A204.1 (cell line): ENCODE results near the gene DCTN2.
"Not testable (repeated sequence)": the region's sequence is repeated elsewhere in the genome, so short reads cannot be mapped to it uniquely, and the experiment has no call there.

ENCODE experiments used
- FAIRE-seq: peaks from 2 replicates; lab custom pipeline; 2012; peaks lifted over from hg19 to GRCh38; lab: Jason Lieb, UNC

Gene DCTN2

DNA sequence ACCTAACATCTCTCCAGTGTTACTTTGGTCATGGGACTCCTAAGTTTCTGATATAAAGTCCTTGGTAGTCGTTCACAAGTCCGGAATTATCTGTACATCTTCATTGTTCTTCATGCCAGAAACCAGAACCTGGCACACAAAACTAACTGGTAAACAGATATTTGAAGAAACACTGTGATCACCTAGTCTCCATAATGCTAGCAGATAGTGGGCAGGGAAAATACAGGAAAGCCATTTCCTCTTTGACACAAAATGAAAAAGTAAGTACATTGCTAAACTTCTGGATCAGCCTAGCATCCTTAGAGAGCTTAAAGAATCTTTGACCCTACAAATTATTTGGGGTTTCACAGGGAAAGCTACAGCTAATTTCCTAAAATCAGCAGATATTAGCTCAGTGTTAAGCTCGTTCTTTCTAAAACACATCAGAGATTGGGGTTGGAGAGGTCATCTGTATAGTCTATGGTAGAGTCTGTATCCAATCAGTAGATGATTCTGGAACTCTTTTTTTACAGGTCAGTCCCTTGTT, 31.5 kb downstream of the DCTN2 start:
- no peak for FAIRE-seq

- FAIRE-seq = no peak
Measured at GRCh38 chr12:57514720-57515407, 32.1 kb downstream of the DCTN2 start.

DNA sequence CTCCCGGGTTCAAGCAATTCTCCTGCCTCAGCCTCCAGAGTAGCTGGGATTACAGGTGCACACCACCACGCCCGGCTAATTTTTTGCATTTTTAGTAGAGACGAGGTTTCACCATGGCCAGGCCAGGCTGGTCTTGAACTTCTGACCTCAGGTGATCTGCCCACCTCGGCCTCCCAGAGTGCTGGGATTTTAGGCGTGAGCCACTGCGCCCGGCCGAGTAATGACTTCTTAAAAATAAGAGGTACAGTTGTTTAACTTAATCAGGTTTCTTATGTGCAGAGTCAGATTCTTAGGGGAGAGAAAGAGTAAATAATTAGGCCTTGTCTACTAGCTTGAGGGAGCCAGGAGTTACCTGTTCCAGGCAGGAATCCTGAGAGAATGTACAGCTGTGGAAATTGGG, 32.7 kb downstream of the DCTN2 start:
- FAIRE-seq = not testable (repeated sequence)

GRCh38 chr12:57513677-57514076, 33.3 kb downstream of the DCTN2 start:
- not testable (repeated sequence) for FAIRE-seq

DNA sequence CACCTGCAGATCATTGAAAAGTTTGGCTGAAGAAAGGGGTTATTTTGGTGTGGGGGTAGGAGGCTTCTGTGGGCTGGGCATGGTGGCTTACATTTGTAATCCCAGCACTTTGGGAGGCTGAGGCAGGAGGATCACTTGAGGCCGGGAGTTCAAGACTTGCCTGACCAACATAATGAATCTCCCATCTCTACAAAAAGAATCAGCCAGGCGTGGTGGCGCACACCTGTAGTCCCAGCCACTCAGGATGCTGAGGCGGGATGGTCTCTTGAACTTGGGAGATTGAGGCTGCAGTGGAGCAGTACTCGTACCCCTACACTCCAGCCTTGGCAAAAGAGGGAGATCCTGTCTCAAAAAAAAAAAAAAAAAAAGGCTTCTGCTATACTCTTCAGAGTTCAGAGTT, 33.7 kb downstream of the DCTN2 start:
- no peak for FAIRE-seq

- FAIRE-seq = no peak
Measured at GRCh38 chr12:57512665-57513064, 34.3 kb downstream of the DCTN2 start.

DNA sequence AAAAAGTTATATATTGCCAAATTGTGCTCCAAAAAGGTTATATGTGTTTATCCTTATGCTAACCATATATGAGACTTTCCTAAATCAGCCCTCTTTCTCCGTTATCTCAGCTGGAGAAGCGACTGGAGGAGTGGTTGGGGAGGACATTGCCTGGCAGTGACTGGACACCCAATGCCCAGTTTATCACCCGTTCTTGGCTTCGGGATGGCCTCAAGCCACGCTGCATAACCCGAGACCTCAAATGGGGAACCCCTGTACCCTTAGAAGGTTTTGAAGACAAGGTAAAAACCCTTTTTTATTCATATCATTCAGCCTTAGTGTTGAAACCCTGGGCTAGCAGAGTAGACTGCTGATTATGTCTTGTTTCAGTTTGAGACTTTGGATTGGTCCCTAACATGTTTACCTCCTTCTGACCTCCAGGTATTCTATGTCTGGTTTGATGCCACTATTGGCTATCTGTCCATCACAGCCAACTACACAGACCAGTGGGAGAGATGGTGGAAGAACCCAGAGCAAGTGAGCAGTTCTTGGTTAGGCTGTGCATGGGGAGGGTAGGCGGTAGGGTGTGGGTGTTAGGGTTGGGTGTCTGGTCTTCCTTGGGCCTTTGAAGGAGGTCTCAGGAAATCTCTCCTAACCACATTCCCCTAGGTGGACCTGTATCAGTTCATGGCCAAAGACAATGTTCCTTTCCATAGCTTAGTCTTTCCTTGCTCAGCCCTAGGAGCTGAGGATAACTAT, 35.2 kb downstream of the DCTN2 start:
- no peak for FAIRE-seq

DNA sequence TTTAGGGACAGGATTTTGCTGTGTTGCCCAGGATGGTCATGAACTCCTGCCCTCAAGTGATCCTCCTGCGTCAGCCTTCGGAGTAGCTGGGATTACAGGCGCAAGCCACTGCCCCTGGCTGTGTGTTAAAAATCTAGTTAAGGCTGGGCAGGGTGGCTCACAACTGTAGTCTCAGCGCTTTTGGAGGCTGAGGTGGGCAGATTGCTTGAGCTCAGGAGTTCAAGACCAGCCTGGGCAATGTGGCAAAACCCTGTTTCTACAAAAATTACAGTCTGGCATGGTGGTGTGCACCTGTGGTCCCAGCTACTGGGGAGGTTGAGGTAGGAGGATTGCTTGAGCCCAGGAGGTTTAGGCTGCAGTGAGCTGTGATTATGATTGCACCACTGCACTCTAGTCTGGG, 35.8 kb downstream of the DCTN2 start:
- FAIRE-seq = no peak

- FAIRE-seq = not testable (repeated sequence)
Measured at GRCh38 chr12:57507796-57508195, 39.2 kb downstream of the DCTN2 start.

DNA sequence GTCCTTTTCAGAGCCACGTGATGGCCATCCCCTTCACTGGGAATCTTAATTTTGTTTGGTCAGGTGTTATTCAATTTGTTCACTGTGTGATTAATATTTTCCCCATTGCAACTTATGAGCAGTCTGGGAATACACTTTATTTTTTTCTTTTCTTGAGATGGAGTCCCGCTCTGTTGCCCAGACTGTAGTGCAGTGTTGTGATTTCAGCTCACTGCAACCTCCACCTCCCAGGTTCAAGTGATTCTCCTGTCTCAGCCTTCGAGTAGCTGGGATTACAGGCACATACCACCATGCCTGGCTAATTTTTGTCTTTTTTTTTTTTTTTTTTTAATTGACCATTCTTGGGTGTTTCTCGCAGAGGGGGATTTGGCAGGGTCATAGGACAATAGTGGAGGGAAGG, 40.5 kb downstream of the DCTN2 start:
- FAIRE-seq = not testable (repeated sequence)

- not testable (repeated sequence) for FAIRE-seq
Measured at GRCh38 chr12:57502311-57502969, 44.6 kb downstream of the DCTN2 start.

DNA sequence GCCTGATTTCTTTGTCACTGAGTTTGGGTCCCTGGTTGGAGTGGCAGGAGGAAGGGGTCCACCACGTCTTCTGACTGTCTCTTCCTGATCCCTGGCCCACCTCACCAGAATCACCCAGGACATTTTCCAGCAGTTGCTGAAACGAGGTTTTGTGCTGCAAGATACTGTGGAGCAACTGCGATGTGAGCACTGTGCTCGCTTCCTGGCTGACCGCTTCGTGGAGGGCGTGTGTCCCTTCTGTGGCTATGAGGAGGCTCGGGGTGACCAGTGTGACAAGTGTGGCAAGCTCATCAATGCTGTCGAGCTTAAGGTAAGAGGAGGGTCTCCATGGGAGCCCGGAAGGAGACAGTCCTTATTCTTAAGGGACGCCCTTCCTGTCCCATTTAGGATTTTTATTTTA, 46.8 kb downstream of the DCTN2 start:
- FAIRE-seq = no peak

- FAIRE-seq = no peak
Measured at GRCh38 chr12:57498571-57498970, 48.4 kb downstream of the DCTN2 start.

GRCh38 chr12:57498132-57498502, 48.9 kb downstream of the DCTN2 start:
- no peak for FAIRE-seq

- no peak for FAIRE-seq
Measured at GRCh38 chr12:57497223-57498131, 49.5 kb downstream of the DCTN2 start.

- FAIRE-seq = no peak
Measured at GRCh38 chr12:57496822-57497221, 50.2 kb downstream of the DCTN2 start.

DNA sequence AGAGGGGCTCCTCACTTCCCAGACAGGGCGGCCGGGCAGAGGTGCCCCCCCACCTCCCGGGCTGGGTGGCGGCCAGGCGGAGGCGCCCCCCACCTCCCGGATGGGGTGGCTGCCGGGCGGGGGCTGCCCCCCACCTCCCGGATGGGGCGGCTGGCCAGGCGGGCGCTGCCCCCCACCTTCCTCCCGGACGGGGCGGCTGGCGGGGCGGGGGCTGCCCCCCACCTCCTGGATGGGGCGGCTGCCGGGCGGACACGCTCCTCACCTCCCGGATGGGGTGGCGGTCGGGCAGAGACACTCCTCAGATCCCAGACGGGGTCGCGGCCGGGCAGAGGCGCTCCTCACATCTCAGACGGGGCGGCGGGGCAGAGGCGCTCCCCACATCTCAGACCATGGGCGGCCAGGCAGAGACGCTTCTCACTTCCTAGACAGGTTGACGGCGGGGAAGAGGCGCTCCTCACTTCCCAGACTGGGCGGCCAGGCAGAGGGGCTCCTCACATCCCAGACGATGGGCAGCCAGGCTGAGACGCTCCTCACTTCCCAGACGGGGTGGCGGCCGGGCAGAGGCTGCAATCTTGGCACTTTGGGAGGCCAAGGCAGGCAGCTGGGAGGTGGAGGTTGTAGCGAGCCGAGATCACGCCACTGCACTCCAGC, 51.8 kb downstream of the DCTN2 start:
- not testable (repeated sequence) for FAIRE-seq

- no peak for FAIRE-seq
Measured at GRCh38 chr12:57491393-57492280, 55.4 kb downstream of the DCTN2 start.

DNA sequence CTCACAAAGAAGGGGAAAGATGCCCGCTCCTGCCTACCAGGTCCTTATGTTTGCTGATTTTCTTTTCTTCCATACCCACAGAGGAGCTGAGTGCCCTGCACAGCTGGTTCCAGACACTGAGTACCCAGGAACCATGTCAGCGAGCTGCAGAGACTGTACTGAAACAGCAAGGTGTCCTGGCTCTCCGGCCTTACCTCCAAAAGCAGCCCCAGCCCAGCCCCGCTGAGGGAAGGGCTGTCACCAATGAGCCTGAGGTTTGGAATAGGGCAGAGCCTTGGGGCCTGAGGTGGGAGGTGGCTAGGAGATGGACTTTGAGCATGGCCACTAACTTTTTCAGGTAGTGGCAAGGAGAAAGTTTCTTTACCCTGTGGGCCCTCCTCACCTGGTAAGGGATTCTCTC, 56.9 kb downstream of the DCTN2 start:
- no peak for FAIRE-seq

- no peak for FAIRE-seq
Measured at GRCh38 chr12:57489157-57489641, 57.8 kb downstream of the DCTN2 start.
